HEK293 (cell line): Measurements from ENCODE around the gene HOXD9.

ENCODE experiments used
- CTCF ChIA-PET: fragments of 350-600 bp; formaldehyde crosslinking; extraction: SDS; loops from one replicate; lab custom pipeline; 2021; ENCODE audit warnings: antibody characterized with exemption; lab: Yijun Ruan, JAX
- POLR2A ChIA-PET: fragments of 300-600 bp; formaldehyde crosslinking; extraction: SDS; loops from one replicate; lab custom pipeline; 2020; ENCODE audit warnings: antibody characterized with exemption, inconsistent platforms; lab: Yijun Ruan, JAX
- H3K27ac ChIP-seq: fragments of 200-500 bp; sonication (Bioruptor generic); 2 replicates; pipeline ENCODE4 v1.5.1; 2014; ENCODE audit warnings: low read depth, low read length, control low read depth, inconsistent platforms; ENCODE audit errors: extremely low read depth
- H3K36me3 ChIP-seq, 2 experiments: fragments of 200-500 bp in 1 of 2; sonication (Bioruptor generic) in 1 of 2; 1 replicate in 1 of 2; 2 replicates in 1 of 2; pipeline ENCODE4 v1.5.1; 2014 to 2017; ENCODE audit warnings: inconsistent platforms in 2 of 2, low read length in 2 of 2; ENCODE audit not compliant: control insufficient read depth in 2 of 2, insufficient read depth in 1 of 2
- H3K4me1 ChIP-seq: fragments of 200-500 bp; sonication (Bioruptor generic); 2 replicates; pipeline ENCODE4 v1.5.1; 2014; ENCODE audit warnings: mild to moderate bottlenecking, low read length, inconsistent platforms; ENCODE audit not compliant: control insufficient read depth, insufficient read depth
- H3K4me3 ChIP-seq: 2 replicates; pipeline ENCODE4 v1.5.1; 2011; ENCODE audit warnings: low read depth, mild to moderate bottlenecking, control low read depth, low read length, moderate library complexity
- H3K9me3 ChIP-seq: fragments of 200-500 bp; sonication (Bioruptor generic); 2 replicates; pipeline ENCODE4 v1.5.1; 2014; ENCODE audit warnings: low read depth, low read length, inconsistent platforms; ENCODE audit not compliant: control insufficient read depth, insufficient read depth
- KLF10 ChIP-seq: fragments of 450-650 bp; IDR thresholded peaks from 2 replicates; pipeline ENCODE4 v1.5.1; 2018; ENCODE audit warnings: missing biosample characterization, mild to moderate bottlenecking, missing genetic modification characterization
- PBX3 ChIP-seq: sonication (generic); formaldehyde crosslinking; IDR thresholded peaks from 2 replicates; pipeline ENCODE4 v1.8.1; 2022; ENCODE audit warnings: mild to moderate bottlenecking, moderate library complexity, missing genetic modification reagents
- PRDM2 ChIP-seq: fragments of 450-650 bp; formaldehyde crosslinking; IDR thresholded peaks from 2 replicates; pipeline ENCODE4 v1.5.1; 2016; ENCODE audit warnings: missing biosample characterization, missing genetic modification characterization, borderline replicate concordance
- PRDM6 ChIP-seq: fragments of 450-650 bp; formaldehyde crosslinking; IDR thresholded peaks from 2 replicates; pipeline ENCODE4 v1.5.1; 2017; ENCODE audit warnings: missing biosample characterization, missing genetic modification characterization
- SCRT2 ChIP-seq: fragments of 450-650 bp; formaldehyde crosslinking; IDR thresholded peaks from 2 replicates; pipeline ENCODE4 v1.5.1; 2016; ENCODE audit warnings: missing biosample characterization, missing genetic modification characterization
- TSHZ1 ChIP-seq: fragments of 450-650 bp; formaldehyde crosslinking; IDR thresholded peaks from 2 replicates; pipeline ENCODE4 v1.5.1; 2016; ENCODE audit warnings: missing biosample characterization, missing genetic modification characterization, borderline replicate concordance
- ZIC2 ChIP-seq: fragments of 450-650 bp; formaldehyde crosslinking; IDR thresholded peaks from 2 replicates; pipeline ENCODE4 v1.5.1; 2016; ENCODE audit warnings: missing biosample characterization, missing genetic modification characterization
- ZNF362 ChIP-seq: fragments of 450-650 bp; formaldehyde crosslinking; IDR thresholded peaks from 2 replicates; pipeline ENCODE4 v1.5.1; 2016; ENCODE audit warnings: missing biosample characterization, missing genetic modification characterization
- ZNF544 ChIP-seq: fragments of 450-650 bp; formaldehyde crosslinking; IDR thresholded peaks from 2 replicates; pipeline ENCODE4 v1.5.0; 2017; ENCODE audit warnings: missing biosample characterization, missing genetic modification characterization
- ZNF561 ChIP-seq: fragments of 450-650 bp; IDR thresholded peaks from 2 replicates; pipeline ENCODE4 v1.5.1; 2018; ENCODE audit warnings: missing biosample characterization, missing genetic modification characterization, borderline replicate concordance
- ZNF623 ChIP-seq: fragments of 450-650 bp; formaldehyde crosslinking; IDR thresholded peaks from 2 replicates; pipeline ENCODE4 v1.5.1; 2016; ENCODE audit warnings: missing biosample characterization, missing genetic modification characterization
- ZNF624 ChIP-seq: fragments of 450-650 bp; formaldehyde crosslinking; IDR thresholded peaks from 2 replicates; pipeline ENCODE4 v1.5.1; 2017; ENCODE audit warnings: missing biosample characterization, missing genetic modification characterization

The HOXD9 gene

GRCh38 chr2:176117823-176118371 lies 4.6 kb upstream of the HOXD9 start (continued):
- no peak for TF ChIP-seq PBX3
- no peak for TF ChIP-seq ZNF561 (tag by site-specific recombination)

GRCh38 chr2:176118601-176119339 lies 3.7 kb upstream of the HOXD9 start:
- ChIA-PET POLR2A (no interaction called here), CTCF (interaction anchor here (0.6 to 1.0 kb wide), 2 partner anchors 13 to 699 kb away, joined by 3 read pairs; no protein-coding TSS in a partner anchor)
- Histone ChIP-seq H3K36me3 (peaks cover 9 to 98% of the 10 kb centered on the region in 2 experiments; a peak in 2 of 3 replicates), H3K4me3 (no peak overlapping the region), H3K27ac (no peak overlapping the region), H3K4me1 (no peaks in the 10 kb centered on the region), H3K9me3 (no peaks in the 10 kb centered on the region)
- no peak for TF ChIP-seq PRDM6
- no peak for TF ChIP-seq TSHZ1 (tag by site-specific recombination)
- TF ChIP-seq PRDM2 (tag by site-specific recombination): no peak
- TF ChIP-seq ZNF623 (tag by site-specific recombination): no peak
- no peak for TF ChIP-seq KLF10 (tag by site-specific recombination)
- TF ChIP-seq ZNF544 (tag by site-specific recombination): no peak
- no peak for TF ChIP-seq ZIC2 (tag by site-specific recombination)
- TF ChIP-seq SCRT2 (tag by site-specific recombination): no peak
- TF ChIP-seq ZNF624 (tag by site-specific recombination): no peak
- no peak for TF ChIP-seq ZNF362 (tag by site-specific recombination)
